SK-N-SH (cell line): ENCODE data around the gene MAST2. TPM values are rescaled to one million over a fixed set of nuclear protein-coding genes. Genes with fewer than 3 reads are reported as not detected.

ENCODE experiments used
- CTCF ChIA-PET: fragments of 300-600, 350-600 bp; formaldehyde crosslinking; extraction: SDS; loops from one replicate; lab custom pipeline; 2021; lab: Yijun Ruan, JAX
- POLR2A ChIA-PET: fragments of 350-600 bp; sonication (Branson Sonifier 250); formaldehyde crosslinking; extraction: SDS; loops from one replicate; lab custom pipeline; 2020; ENCODE audit warnings: antibody characterized with exemption, inconsistent platforms; lab: Yijun Ruan, JAX
- DNase-seq: peaks from one replicate; pipeline ENCODE4 v3.0.0; 2012
- H2AFZ ChIP-seq: fragments of 200-600 bp; sonication (generic); 2 replicates; pipeline ENCODE4 v1.8.1; 2016; ENCODE audit warnings: antibody characterized with exemption, mild to moderate bottlenecking, low read depth
- H3F3A ChIP-seq: fragments of 200-600 bp; sonication (generic); replicated peaks from 2 replicates; pipeline ENCODE3; 2016; ENCODE audit warnings: antibody characterized with exemption, mild to moderate bottlenecking; ENCODE audit not compliant: insufficient read depth
- H3K27ac ChIP-seq, 2 experiments: fragments of 200-500 bp in 1 of 2; fragments of 200-600 bp in 1 of 2; sonication (Bioruptor generic) in 1 of 2; sonication (generic), shearing (Covaris generic) in 1 of 2; 2 replicates each; pipeline versions ENCODE4 v1.5.1 to v1.6.1; 2014 to 2016; ENCODE audit warnings: low read depth in 2 of 2, inconsistent platforms in 1 of 2, low read length in 1 of 2, mild to moderate bottlenecking in 1 of 2, mixed read lengths in 1 of 2
- H3K27me3 ChIP-seq: fragments of 200-600 bp; sonication (generic), shearing (Covaris generic); 2 replicates; pipeline ENCODE4 v1.6.1; 2016; ENCODE audit warnings: mixed run types; ENCODE audit not compliant: insufficient read depth
- H3K36me3 ChIP-seq, 2 experiments: fragments of 200-500 bp in 1 of 2; fragments of 200-600 bp in 1 of 2; sonication (Bioruptor generic) in 1 of 2; sonication (generic) in 1 of 2; replicated peaks in 1 of 2; 2 replicates each; pipeline versions ENCODE3 to v1.5.1; 2014 to 2016; ENCODE audit warnings: low read length in 1 of 2, mild to moderate bottlenecking in 1 of 2; ENCODE audit not compliant: insufficient read depth in 2 of 2, control insufficient read depth in 1 of 2
- H3K4me1 ChIP-seq, 2 experiments: fragments of 200-500 bp in 1 of 2; fragments of 200-600 bp in 1 of 2; sonication (Bioruptor generic) in 1 of 2; sonication (generic), shearing (Covaris generic) in 1 of 2; 2 replicates each; pipeline versions ENCODE4 v1.5.1 to v1.6.1; 2014 to 2016; ENCODE audit warnings: low read depth in 1 of 2, low read length in 1 of 2, mixed run types in 1 of 2; ENCODE audit not compliant: insufficient read depth in 2 of 2, control insufficient read depth in 1 of 2
- H3K4me2 ChIP-seq: fragments of 200-600 bp; sonication (generic), shearing (Covaris generic); 2 replicates; pipeline ENCODE4 v1.6.1; 2017; ENCODE audit warnings: mixed run types
- H3K4me3 ChIP-seq, 2 experiments: fragments of 200-500 bp in 1 of 2; fragments of 200-600 bp in 1 of 2; sonication (Bioruptor generic) in 1 of 2; sonication (generic), shearing (Covaris generic) in 1 of 2; 2 replicates each; pipeline versions ENCODE4 v1.5.1 to v1.8.1; 2014 to 2016; ENCODE audit warnings: low read depth in 2 of 2, inconsistent platforms in 1 of 2, low read length in 1 of 2, mild to moderate bottlenecking in 1 of 2, mixed read lengths in 1 of 2, moderate library complexity in 1 of 2
- H3K79me2 ChIP-seq: fragments of 200-600 bp; sonication (generic); 2 replicates; pipeline ENCODE4 v1.8.1; 2017; ENCODE audit warnings: mild to moderate bottlenecking; ENCODE audit not compliant: insufficient read depth
- H3K9ac ChIP-seq: fragments of 200-600 bp; sonication (generic); 2 replicates; pipeline ENCODE4 v1.6.1; 2017; ENCODE audit warnings: mixed run types
- H3K9me2 ChIP-seq: fragments of 200-600 bp; sonication (generic); 2 replicates; pipeline ENCODE4 v1.6.1; 2017; ENCODE audit warnings: mixed run types
- H3K9me3 ChIP-seq: fragments of 200-600 bp; sonication (generic); 2 replicates; pipeline ENCODE4 v1.6.1; 2017; ENCODE audit warnings: mixed run types, mild to moderate bottlenecking, moderate library complexity
- H4K20me1 ChIP-seq: fragments of 200-600 bp; sonication (generic); 2 replicates; pipeline ENCODE4 v1.6.1; 2017; ENCODE audit warnings: mild to moderate bottlenecking, mixed run types; ENCODE audit not compliant: insufficient read depth
- CTCF ChIP-seq: fragments of 200-600 bp; sonication (generic); IDR thresholded peaks from 2 replicates; pipeline ENCODE4 v1.6.1; 2017; ENCODE audit warnings: antibody characterized with exemption, mild to moderate bottlenecking, moderate library complexity
- EP300 ChIP-seq, 2 experiments: IDR thresholded peaks; 2 replicates each; pipeline versions ENCODE4 v1.4.0 to v1.6.1; 2012; ENCODE audit warnings: borderline replicate concordance in 1 of 2, low read depth in 1 of 2, low read length in 1 of 2
- FOSL2 ChIP-seq: IDR thresholded peaks from 2 replicates; pipeline ENCODE4 v1.4.0; 2012; ENCODE audit warnings: low read depth, mild to moderate bottlenecking, moderate library complexity, borderline replicate concordance
- GABPA ChIP-seq: IDR thresholded peaks from 2 replicates; pipeline ENCODE4 v1.4.0; 2012; ENCODE audit warnings: low read depth, mild to moderate bottlenecking
- GATA2 ChIP-seq: sonication (generic); formaldehyde crosslinking; IDR thresholded peaks from 2 replicates; pipeline ENCODE4 v1.5.0; 2020; ENCODE audit warnings: mild to moderate bottlenecking, missing genetic modification reagents
- MAX ChIP-seq: IDR thresholded peaks from 2 replicates; pipeline ENCODE4 v1.4.0; 2012; ENCODE audit warnings: low read depth
- NRF1 ChIP-seq: IDR thresholded peaks from 2 replicates; pipeline ENCODE4 v1.6.1; 2012; ENCODE audit warnings: low read depth, mild to moderate bottlenecking, low read length
- RCOR1 ChIP-seq: fragments of 150-350 bp; IDR thresholded peaks from 2 replicates; pipeline ENCODE4 v1.6.1; 2017; ENCODE audit warnings: antibody characterized with exemption, low read length
- SIN3A ChIP-seq: IDR thresholded peaks from 2 replicates; pipeline ENCODE4 v1.6.1; 2012; ENCODE audit warnings: low read depth, mild to moderate bottlenecking, low read length, moderate library complexity, borderline replicate concordance
- TAF1 ChIP-seq: IDR thresholded peaks from 2 replicates; pipeline ENCODE4 v1.6.1; 2012; ENCODE audit warnings: low read depth, mild to moderate bottlenecking, low read length, moderate library complexity, borderline replicate concordance
- TCF12 ChIP-seq: IDR thresholded peaks from 2 replicates; pipeline ENCODE4 v1.4.0; 2012
- TEAD4 ChIP-seq: IDR thresholded peaks from 2 replicates; pipeline ENCODE4 v1.4.0; 2012; ENCODE audit warnings: mild to moderate bottlenecking, borderline replicate concordance; ENCODE audit not compliant: insufficient read depth
- YY1 ChIP-seq: IDR thresholded peaks from 2 replicates; pipeline ENCODE4 v1.4.0; 2012; ENCODE audit warnings: low read depth, mild to moderate bottlenecking
- ZBTB33 ChIP-seq: IDR thresholded peaks from 2 replicates; pipeline ENCODE4 v1.4.0; 2012; ENCODE audit warnings: low read depth, borderline replicate concordance
- WGBS: methylation state at CpG from one replicate; pipeline ENCODE4 v1.1.6; 2017; ENCODE audit warnings: low lambda C conversion rate; 5-methylcytosine and 5-hydroxymethylcytosine counted together
- polyA plus RNA-seq, 3 experiments: library from polyadenylated mRNA; depleted of rRNA; stranded (reverse); fragments of >200 nt; gene quantifications; 2 replicates each; pipeline ENCODE4 v1.2.3, GENCODE V29; 2012

The MAST2 gene
- polyA plus RNA-seq, 1 of the 3 experiments (the other 2 are of a cell fraction), result 53.4 TPM

GRCh38 chr1:46061146-46061545 lies 257.7 kb downstream of the MAST2 start (continued):
- TF ChIP-seq TEAD4 (no peak), ZBTB33 (no peak), MAX (no peak), TCF12 (no peak)

- no peak overlapping the region for H3K27ac ChIP-seq
- peaks cover 12 to 41% of the 10 kb centered on the region in 2 experiments for H3K36me3 ChIP-seq
- H3K9me2 ChIP-seq, result no peaks in the 10 kb centered on the region
- H3K4me1 ChIP-seq, result no peaks in the 10 kb centered on the region; a peak in 1 of 4 replicates
- DNase-seq, result no peak
- H3F3A ChIP-seq, result no peaks in the 10 kb centered on the region
- H3K79me2 ChIP-seq, result no peaks in the 10 kb centered on the region
- ChIA-PET CTCF (interaction anchor here (0.8 to 1.4 kb wide), 2 partner anchors 8 to 161 kb away, joined by 3 to 4 read pairs; no protein-coding TSS in a partner anchor), POLR2A (no interaction called here)
- no peaks in the 10 kb centered on the region for H4K20me1 ChIP-seq
- H3K27me3 ChIP-seq, result no peaks in the 10 kb centered on the region
- TF ChIP-seq YY1, result no peak
- TF ChIP-seq EP300 (IDR thresholded peaks at IDR 0.05; ENCODE audit: borderline replicate concordance in 1 of 2, low read depth in 1 of 2, low read length in 1 of 2), result no peak
- no peak for TF ChIP-seq TAF1
- no peak for TF ChIP-seq NRF1
- TF ChIP-seq SIN3A, result no peak
- TF ChIP-seq FOSL2, result no peak
- no peak for TF ChIP-seq GABPA
- H3K9me3 ChIP-seq, result no peaks in the 10 kb centered on the region
- H2AFZ ChIP-seq, result no peak overlapping the region
- WGBS, result 89% methylated on average over 4 of the region's 4 CpGs
- 0 out of 4 replicates have a peak overlapping the region, but pooled peaks of 1 of the 2 experiments have one; percentile 37 for H3K4me3 ChIP-seq
- H3K9ac ChIP-seq, result no peak overlapping the region
- H3K4me2 ChIP-seq, result peak overlapping the region; percentile 27; the same call in 1 of the 2 replicates
Observed at GRCh38 chr1:46062651-46063319, 259.4 kb downstream of the MAST2 start.

GRCh38 chr1:46064708-46065107 lies 261.3 kb downstream of the MAST2 start:
- Histone ChIP-seq H3K27ac (no peak overlapping the region), H3K36me3 (peaks cover 13 to 51% of the 10 kb centered on the region in 2 experiments), H3F3A (peaks cover 4% of the 10 kb centered on the region), H3K27me3 (no peaks in the 10 kb centered on the region)
- 100% methylated on average over 1 of the region's 1 CpG for WGBS
- TF ChIP-seq GATA2, result no peak
- TF ChIP-seq SIN3A, result no peak
- TF ChIP-seq RCOR1, result no peak
- TF ChIP-seq TCF12, result no peak
- TF ChIP-seq CTCF, result no peak
- no peak for TF ChIP-seq GABPA
- TF ChIP-seq, all 33 proteins: peak for 0
- Histone ChIP-seq H3K9me2 (no peaks in the 10 kb centered on the region), H3K4me3 (no peak overlapping the region), H2AFZ (no peak overlapping the region), H3K9ac (no peak overlapping the region), H4K20me1 (no peaks in the 10 kb centered on the region), H3K4me2 (no peak overlapping the region; the same call in 1 of the 2 replicates), H3K79me2 (no peaks in the 10 kb centered on the region), H3K4me1 (no peaks in the 10 kb centered on the region; a peak in 1 of 4 replicates), H3K9me3 (no peaks in the 10 kb centered on the region)
- DNase-seq, result no peak
- POLR2A ChIA-PET, result no interaction called here
- CTCF ChIA-PET, result interaction anchor here (0.7 kb wide), 1 partner anchor 158 kb away, joined by 3 read pairs; no protein-coding TSS in a partner anchor
